GM10266 (cell line): ENCODE data around the gene RHD.
"Not testable (repeated sequence)": the region's sequence is repeated elsewhere in the genome, so short reads cannot be mapped to it uniquely, and the experiment has no call there.

Experiments
- DNase-seq: peaks from one replicate; pipeline ENCODE4 v3.0.0; 2012; ENCODE audit errors: extremely low spot score

RHD gene

DNA sequence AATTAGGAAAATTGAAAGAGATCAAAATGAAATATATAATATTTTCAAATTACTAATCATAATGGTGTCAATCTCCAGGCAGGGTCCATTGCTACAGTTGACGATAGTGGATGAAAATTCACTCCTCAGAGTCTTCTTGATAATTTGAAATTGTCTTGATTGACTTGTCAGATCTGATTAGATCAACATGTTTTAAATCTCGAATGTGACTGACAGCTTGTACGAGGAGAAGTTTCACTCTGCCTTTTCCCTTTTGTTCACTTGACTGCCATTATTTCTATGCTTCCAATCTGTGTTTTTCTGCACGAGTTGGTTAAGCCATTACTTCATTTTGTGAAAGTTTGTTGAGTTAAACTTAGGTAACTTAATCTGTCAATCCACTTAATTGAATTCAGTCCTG is 3.3 kb downstream of the RHD start:
- DNase-seq: not testable (repeated sequence)

DNA sequence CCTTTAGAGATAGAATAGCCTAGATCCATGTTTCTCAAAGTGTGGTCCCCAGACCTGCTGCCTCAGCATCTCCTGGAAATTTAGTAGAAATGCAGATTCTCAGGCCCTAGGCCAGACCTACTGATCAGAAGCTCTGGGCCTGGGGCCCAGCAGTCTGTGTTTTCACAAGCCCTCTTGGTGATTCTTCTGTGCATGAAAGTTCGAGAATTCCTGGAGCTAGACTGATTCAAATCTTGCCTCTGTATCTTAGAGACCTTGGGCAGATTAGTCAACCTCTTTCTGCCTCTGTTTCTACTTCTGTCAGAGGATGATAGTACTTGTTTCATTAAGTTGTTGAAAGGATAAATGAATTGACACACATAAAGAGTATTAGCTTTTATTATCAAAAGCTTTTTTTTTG is 5.0 kb downstream of the RHD start:
- not testable (repeated sequence) for DNase-seq

GRCh38 chr1:25278358-25278757 is 6.0 kb downstream of the RHD start:
- not testable (repeated sequence) for DNase-seq

DNA sequence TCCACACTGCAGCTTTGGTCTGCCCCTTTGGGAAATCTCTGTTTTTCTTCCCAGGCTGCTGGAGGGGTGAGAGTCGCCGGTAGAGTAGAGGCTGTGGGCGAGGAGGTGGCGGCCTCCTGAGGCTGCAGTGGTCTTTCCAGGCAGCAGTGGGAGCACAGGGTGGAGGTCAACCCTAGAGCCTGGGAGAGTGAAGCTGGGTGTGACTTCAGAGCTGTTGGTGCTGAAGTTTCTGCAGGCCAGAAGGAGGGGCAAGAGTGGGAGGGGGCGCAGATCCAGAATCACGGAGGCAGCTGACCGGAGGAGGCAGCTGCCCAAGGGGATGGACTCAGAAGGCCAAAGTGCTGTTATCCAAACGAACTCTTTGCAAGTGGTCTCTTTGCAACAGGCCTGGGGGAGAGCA is 6.5 kb downstream of the RHD start:
- DNase-seq: not testable (repeated sequence)

DNA sequence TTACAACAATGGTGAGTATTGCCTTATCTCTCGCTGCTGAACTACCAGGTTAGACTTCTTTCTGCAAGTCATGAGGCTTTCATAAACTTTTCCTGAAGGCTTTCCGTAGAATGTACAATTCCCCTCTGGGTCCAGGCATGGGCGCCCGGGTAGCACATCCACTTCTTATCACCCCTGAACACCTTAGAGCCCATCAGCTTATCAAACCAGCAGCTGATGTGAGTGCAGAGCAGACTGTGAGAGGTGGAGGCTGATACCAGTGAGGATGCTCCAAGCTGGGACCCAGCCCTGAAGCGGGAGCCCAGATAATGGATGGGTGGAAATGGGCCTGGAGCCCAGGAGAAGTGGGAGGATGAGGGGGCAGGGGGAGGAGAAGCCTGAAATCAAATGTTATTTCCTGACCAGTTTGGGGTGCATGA is 7.4 kb downstream of the RHD start:
- not testable (repeated sequence) for DNase-seq

GRCh38 chr1:25285862-25286261 is 13.6 kb downstream of the RHD start:
- DNase-seq: not testable (repeated sequence)

- DNase-seq: not testable (repeated sequence)
Measured at GRCh38 chr1:25287164-25287563, 14.9 kb downstream of the RHD start.

- DNase-seq: not testable (repeated sequence)
Measured at GRCh38 chr1:25288573-25289101, 16.3 kb downstream of the RHD start.

DNA sequence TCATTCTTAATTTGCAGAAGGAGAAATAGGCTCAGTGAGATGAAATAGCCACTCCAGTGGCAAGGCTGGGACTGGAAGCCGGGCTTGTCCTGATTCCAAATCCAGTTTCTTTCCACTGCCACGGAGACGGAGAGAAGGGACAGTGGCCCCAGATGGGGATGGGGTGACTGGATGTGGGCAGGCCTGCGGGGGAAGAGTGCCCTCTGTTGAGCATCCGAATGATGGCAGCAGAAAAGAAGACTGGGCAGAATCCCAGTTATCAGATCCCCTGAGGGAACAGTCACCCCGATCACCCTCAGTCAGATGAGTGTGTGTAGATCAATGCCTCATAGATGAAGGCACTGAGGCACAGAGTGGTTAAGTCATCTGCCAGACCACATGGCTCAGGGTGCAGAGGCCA is 17.7 kb downstream of the RHD start:
- not testable (repeated sequence) for DNase-seq

DNA sequence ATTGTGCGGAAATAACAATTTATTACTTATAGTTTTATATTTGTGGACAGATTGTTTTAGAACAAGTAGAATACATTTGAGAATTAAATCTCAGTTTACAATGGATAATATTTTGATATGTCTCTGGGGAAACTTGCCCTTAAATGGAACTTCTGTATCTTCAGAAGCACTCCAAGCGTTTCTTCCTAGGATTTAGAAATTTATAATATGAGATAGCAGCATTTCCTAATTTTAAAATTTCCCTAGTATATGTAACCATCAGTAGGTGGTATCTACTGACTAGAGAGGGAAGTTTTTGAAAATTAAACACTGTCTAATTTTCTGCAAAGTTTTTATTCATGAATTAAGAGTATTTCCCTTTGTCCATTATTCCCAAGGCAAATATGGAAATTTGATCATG is 21.1 kb downstream of the RHD start:
- not testable (repeated sequence) for DNase-seq

DNA sequence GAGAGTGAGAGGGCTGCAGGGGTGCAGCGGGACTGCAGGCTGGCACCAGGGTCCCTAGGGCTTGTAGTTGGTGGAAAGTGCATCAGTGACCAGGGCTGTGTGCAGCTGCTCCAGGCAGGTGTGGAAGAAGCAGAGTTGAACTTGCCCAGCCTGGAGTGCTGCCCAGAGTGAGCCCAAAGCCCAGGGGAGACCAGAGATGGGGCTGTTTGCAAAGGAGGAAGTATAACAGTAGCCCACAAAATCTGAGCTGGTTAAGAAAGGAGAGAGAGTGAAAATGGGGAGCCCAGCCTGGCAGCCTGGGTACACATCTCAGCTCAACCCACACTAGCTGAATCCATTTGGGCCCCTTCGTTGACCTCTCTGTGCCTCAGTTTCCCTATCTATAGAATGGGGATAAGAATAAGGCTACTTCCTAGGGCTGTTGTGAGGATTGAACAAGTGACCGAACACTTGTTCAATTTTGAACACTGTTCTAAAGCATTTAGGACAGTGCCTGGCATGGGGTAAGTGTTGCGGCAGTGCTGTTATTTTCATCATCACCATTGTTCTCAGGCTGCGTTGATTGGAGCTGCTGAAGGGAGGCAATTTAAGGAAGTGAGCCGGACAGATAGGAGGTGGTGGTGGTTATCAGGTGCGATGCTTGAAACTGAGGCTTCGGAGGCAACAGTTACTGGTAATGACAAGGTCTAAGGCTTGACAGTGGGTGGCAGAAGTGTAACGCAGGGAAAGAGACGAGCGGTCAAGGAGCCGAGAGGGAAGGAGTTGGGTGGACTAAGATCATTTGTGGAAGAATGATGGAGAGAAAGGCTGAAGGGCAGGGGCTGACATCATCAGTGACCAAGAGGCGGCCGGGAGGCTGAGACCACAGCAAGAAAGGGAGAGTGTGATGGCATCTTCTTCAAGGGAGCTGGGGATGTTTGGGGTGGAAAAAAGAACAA is 22.8 kb downstream of the RHD start:
- not testable (repeated sequence) for DNase-seq

GRCh38 chr1:25296501-25296900 is 24.2 kb downstream of the RHD start:
- not testable (repeated sequence) for DNase-seq

- not testable (repeated sequence) for DNase-seq
Measured at GRCh38 chr1:25300729-25301128, 28.4 kb downstream of the RHD start.

- not testable (repeated sequence) for DNase-seq
Measured at GRCh38 chr1:25302330-25302729, 30.0 kb downstream of the RHD start.

DNA sequence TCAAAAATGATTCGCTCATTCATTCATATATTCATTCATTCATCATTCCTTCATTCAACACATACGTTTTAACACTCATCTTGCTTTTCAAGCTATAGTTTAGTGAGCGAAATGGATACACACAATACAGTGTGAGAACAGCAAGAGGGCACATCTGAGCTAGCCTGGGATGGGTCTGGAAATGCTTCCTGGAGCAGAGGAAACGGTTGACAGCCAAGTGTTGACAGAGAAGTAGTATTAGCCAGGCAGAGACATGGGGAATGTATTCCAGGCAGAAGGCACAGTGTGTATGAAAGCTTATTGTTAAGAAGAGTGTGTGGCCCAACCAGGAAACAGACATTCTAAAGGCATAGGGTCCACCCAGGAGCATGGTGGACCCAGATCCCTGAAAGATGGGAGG is 32.6 kb downstream of the RHD start:
- DNase-seq: not testable (repeated sequence)

DNA sequence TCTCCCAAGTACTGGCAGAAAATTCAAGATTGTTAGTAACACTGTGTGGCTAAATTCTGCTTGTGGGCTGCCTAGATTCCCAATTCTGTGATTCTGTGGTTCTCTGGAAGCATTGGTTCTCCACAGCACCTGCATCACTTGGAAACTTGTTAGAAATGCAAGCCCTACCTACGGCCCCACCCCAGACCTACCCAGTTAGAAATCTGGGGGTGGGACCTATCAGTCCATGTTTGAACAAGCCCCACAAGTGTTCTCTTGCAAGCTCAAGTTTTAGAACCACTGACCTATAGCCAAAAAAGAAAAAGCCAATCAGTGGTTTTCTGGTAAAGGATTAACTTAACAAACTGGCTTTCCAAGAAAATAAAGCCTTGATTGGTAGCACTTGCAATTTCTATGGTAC is 35.9 kb downstream of the RHD start:
- DNase-seq: not testable (repeated sequence)

- not testable (repeated sequence) for DNase-seq
Measured at GRCh38 chr1:25309085-25309484, 36.8 kb downstream of the RHD start.

GRCh38 chr1:25309486-25309885 is 37.2 kb downstream of the RHD start:
- DNase-seq: not testable (repeated sequence)

DNA sequence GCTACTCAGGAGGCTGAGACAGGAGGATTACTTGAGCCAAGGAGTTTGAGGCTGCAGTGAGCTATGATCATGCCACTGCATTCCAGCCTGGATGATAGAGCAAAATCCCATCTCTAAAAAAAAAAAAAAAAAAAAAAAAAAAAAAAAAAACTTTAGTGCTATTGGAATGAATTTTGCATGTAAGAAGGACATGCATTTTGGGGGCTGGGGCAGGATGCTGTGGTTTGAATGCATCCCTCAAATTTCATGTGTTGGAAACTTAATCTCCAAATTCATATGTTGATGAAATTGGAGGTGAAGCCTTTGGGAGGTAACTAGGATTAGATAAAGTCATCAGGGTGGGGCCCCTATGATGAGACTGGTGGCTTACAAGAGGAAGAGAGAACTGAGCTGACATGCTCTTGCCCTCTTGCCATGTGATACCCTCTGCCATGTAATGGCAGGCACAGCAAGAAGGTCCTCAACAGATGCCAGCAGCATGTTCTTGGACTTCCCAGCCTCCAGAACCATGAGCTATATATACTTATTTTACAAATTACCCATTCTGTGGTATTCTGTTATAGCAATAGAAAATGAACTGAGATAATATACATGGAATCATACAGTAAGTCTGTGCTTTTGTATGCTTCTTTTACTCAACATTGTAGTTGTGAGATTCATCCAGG is 40.6 kb downstream of the RHD start:
- not testable (repeated sequence) for DNase-seq

GRCh38 chr1:25320314-25320938 is 48.1 kb downstream of the RHD start:
- DNase-seq: not testable (repeated sequence)

- DNase-seq: not testable (repeated sequence)
Measured at GRCh38 chr1:25322127-25322526, 49.8 kb downstream of the RHD start.

GRCh38 chr1:25324407-25324806 is 52.1 kb downstream of the RHD start:
- DNase-seq: not testable (repeated sequence)
